A673 (cell line): ENCODE measurements around the gene NDUFAF3. TPM values are rescaled to one million over a fixed set of nuclear protein-coding genes. Genes with fewer than 3 reads are reported as not detected.

Source experiments
- BruUV-seq: library from RNA; stranded (reverse); fragments of 400-500 nt; replicated peaks from 2 replicates; lab custom pipeline; 2021; lab: Mats Ljungman, UMichigan
- CTCF ChIA-PET: fragments of 300-600 bp; sonication (Branson Sonifier 250); formaldehyde crosslinking; loops from one replicate; lab custom pipeline; 2022; ENCODE audit warnings: antibody characterized with exemption; lab: Charles Lee
- POLR2A ChIA-PET: fragments of 300-600 bp; sonication (Branson Sonifier 250); formaldehyde crosslinking; loops from one replicate; lab custom pipeline; 2022; ENCODE audit warnings: antibody characterized with exemption; ENCODE audit not compliant: low non-redundant PET; lab: Charles Lee
- DNase-seq: peaks from one replicate; pipeline ENCODE4 v3.0.0-alpha.2; 2015; ENCODE audit warnings: low spot score
- H3K27ac ChIP-seq: fragments of 200-600 bp; sonication (generic); 2 replicates; pipeline ENCODE4 v1.5.1; 2016; ENCODE audit warnings: mixed run types, low read depth, mild to moderate bottlenecking, mixed read lengths, antibody characterized with exemption, low read length; ENCODE audit not compliant: poor library complexity, severe bottlenecking
- H3K27me3 ChIP-seq: fragments of 200-600 bp; sonication (generic); replicated peaks from 2 replicates; pipeline ENCODE4 v1.6.1; 2017; ENCODE audit warnings: mixed run types, low read depth, mild to moderate bottlenecking, mixed read lengths, antibody characterized with exemption, low read length; ENCODE audit not compliant: insufficient read depth, poor library complexity
- H3K36me3 ChIP-seq: fragments of 200-600 bp; sonication (generic); 2 replicates; pipeline ENCODE4 v1.6.1; 2016; ENCODE audit warnings: mixed run types, mild to moderate bottlenecking, mixed read lengths, antibody characterized with exemption, low read length; ENCODE audit not compliant: insufficient read depth, poor library complexity, severe bottlenecking
- H3K4me1 ChIP-seq: fragments of 200-600 bp; sonication (generic); 2 replicates; pipeline ENCODE4 v1.6.1; 2017; ENCODE audit warnings: mixed run types, mild to moderate bottlenecking, mixed read lengths, antibody characterized with exemption, low read length; ENCODE audit not compliant: insufficient read depth, poor library complexity, severe bottlenecking
- H3K4me3 ChIP-seq: fragments of 200-600 bp; sonication (generic); 2 replicates; pipeline ENCODE4 v1.5.1; 2016; ENCODE audit warnings: low read depth, mixed run types, mild to moderate bottlenecking, mixed read lengths, low read length; ENCODE audit not compliant: poor library complexity, severe bottlenecking
- H3K9me3 ChIP-seq: fragments of 200-600 bp; sonication (generic); 2 replicates; pipeline ENCODE4 v1.6.1; 2016; ENCODE audit warnings: mixed run types, low read depth, mild to moderate bottlenecking, mixed read lengths, antibody characterized with exemption, low read length; ENCODE audit not compliant: poor library complexity, severe bottlenecking
- CTCF ChIP-seq: fragments of 300-800, 200-600 bp; sonication (generic); conservative IDR thresholded peaks from 2 replicates; pipeline ENCODE4 v1.5.1; 2017; ENCODE audit warnings: low read depth, mild to moderate bottlenecking, antibody characterized with exemption, low read length, moderate library complexity, mixed read lengths
- EZH2 ChIP-seq: fragments of 200-600 bp; sonication (generic); IDR thresholded peaks from 2 replicates; pipeline ENCODE4 v1.6.1; 2017; ENCODE audit warnings: borderline replicate concordance, low read depth, mild to moderate bottlenecking, mixed read lengths, antibody characterized with exemption, low read length; ENCODE audit not compliant: poor library complexity, severe bottlenecking
- intact Hi-C: fragments of 100-400 bp; cut with micrococcal nuclease; formaldehyde crosslinking; loops from one replicate; pipeline ENCODE4 v1.10.0; 2022; ENCODE audit not compliant: unreplicated experiment
- total RNA-seq: library from RNA; stranded (reverse); gene quantifications from 2 replicates; pipeline ENCODE4 v1.2.3, GENCODE V29; 2021

Gene NDUFAF3
- total RNA-seq, 1 experiment from 2014 or later: 36.6 TPM

- BruUV-seq: no TSS peak
- TF ChIP-seq EZH2 (no peak), CTCF (no peak)
- Histone ChIP-seq H3K4me1 (peaks cover 2% of the 10 kb centered on the region), H3K36me3 (peaks cover 20% of the 10 kb centered on the region), H3K4me3 (no peak overlapping the region), H3K9me3 (no peaks in the 10 kb centered on the region), H3K27me3 (no peaks in the 10 kb centered on the region), H3K27ac (no peak overlapping the region)
- ChIA-PET POLR2A (no interaction called here), CTCF (no interaction called here)
- no peak for DNase-seq
- intact Hi-C loops: no loop called here
These were observed 10.9 kb downstream of the NDUFAF3 start for GRCh38 chr3:49032646-49033304.

GRCh38 chr3:49034650-49035049, 12.7 kb downstream of the NDUFAF3 start:
- Histone ChIP-seq H3K36me3 (peaks cover 20% of the 10 kb centered on the region), H3K27me3 (no peaks in the 10 kb centered on the region), H3K27ac (no peak overlapping the region), H3K4me3 (no peak overlapping the region), H3K9me3 (no peaks in the 10 kb centered on the region), H3K4me1 (no peaks in the 10 kb centered on the region)
- BruUV-seq: no TSS peak
- no peak for DNase-seq
- intact Hi-C loops: no loop called here
- ChIA-PET CTCF (no interaction called here), POLR2A (no interaction called here)
- TF ChIP-seq EZH2 (no peak), CTCF (no peak)

GRCh38 chr3:49035281-49035680, 13.4 kb downstream of the NDUFAF3 start:
- intact Hi-C loops: no loop called here
- no peak overlapping the region for H3K27ac ChIP-seq
- TF ChIP-seq CTCF: no peak
- no peak for TF ChIP-seq EZH2
- no peaks in the 10 kb centered on the region for H3K9me3 ChIP-seq
- ChIA-PET CTCF (no interaction called here), POLR2A (no interaction called here)
- H3K27me3 ChIP-seq: no peaks in the 10 kb centered on the region
- DNase-seq: no peak
- no peak overlapping the region for H3K4me3 ChIP-seq
- BruUV-seq: no TSS peak
- H3K4me1 ChIP-seq: no peaks in the 10 kb centered on the region
- peaks cover 14% of the 10 kb centered on the region for H3K36me3 ChIP-seq
